ENCODE data around the gene GNL1. TPM values are rescaled to one million over a fixed set of nuclear protein-coding genes. Genes with fewer than 3 reads are reported as not detected.

Gene GNL1
- total and polyA plus RNA-seq, 2 experiments from 2014 or later: 31.4 to 42.5 TPM

DNA sequence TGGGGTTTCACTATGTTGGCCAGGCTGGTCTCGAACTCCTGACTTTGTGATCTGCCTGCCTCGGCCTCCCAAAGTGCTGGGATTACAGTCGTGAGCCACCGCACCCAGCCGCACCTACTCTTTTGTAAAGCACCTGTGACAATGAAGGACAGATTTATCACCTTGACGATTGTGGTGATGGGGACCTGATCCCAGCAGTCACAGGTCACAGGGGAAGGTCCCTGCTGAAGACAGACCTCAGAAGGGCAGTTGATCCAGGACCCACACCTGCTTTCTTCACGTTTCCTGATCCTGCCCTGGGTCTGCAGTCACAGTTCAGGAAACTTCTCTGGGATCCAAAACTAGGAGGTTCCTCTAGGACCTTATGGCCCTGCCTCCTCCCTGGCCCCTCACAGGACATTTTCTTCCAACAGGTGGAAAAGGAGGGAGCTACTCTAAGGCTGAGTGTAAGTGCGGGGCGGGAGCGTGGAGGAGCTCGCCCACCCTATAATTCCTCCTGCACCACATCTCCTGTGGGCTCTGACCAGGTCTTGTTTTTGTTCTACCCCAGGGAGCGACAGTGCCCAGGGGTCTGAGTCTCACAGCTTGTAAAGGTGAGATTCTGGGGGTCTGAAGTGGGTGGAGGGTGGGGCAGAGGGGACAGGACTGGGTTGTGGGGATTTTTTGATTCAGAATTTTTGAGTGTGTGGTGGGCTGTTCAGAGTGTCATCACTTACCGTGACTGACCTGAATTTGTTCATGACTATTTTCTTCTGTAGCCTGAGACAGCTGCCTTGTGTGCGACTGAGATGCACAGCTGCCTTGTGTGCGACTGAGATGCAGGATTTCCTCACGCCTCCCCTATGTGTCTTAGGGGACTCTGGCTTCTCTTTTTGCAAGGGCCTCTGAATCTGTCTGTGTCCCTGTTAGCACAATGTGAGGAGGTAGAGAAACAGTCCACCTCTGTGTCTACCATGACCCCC lies 64.0 kb downstream of the GNL1 start (continued):
- TF ChIP-seq ZNF462 (CRISPR knock-in tag; IDR thresholded peaks at IDR 0.05): no peak
- no peak for TF ChIP-seq ZNF114 (CRISPR knock-in tag; IDR thresholded peaks at IDR 0.05)
- no peak for TF ChIP-seq EZH2 (IDR thresholded peaks at IDR 0.05; ENCODE audit: low read depth, unreplicated experiment)

MicroRNA genes within 50 kb of the gene (microRNA counts, 767-probe panel; counts per million panel counts)
- not detected for microRNA hsa-miR-877-5p

Small RNA genes lying within 50 kb of the gene (microRNA-seq; reads per million reads assigned to microRNA genes)
- gene MIR877: 112 reads per million, percentile 66 among the genes with 10 or more reads in this experiment

Small RNA genes lying within 50 kb of the gene (small RNA-seq; reads per million reads assigned to genes)
- 2.3 reads per million, percentile 84 among the genes with 10 or more reads in this experiment for gene MIR877 (ENCODE audit: low replicate concordance)

Other genes with a start within 250 kb of the GNL1 start
- gene TRIM39, start 229.6 kb downstream of the GNL1 start, total RNA-seq (2014; rRNA removed; shearing (Covaris generic)): 14.6 and 19.2 TPM in 2 replicates
- 5.4 and 5.9 TPM in 2 replicates for gene TRIM39, start 229.6 kb downstream of the GNL1 start, polyA plus RNA-seq (2016; fragmentation: Nextera tagmentation; extraction: Ambion mirVana)
- gene RPP21, start 211.3 kb downstream of the GNL1 start, total RNA-seq (2014; rRNA removed; shearing (Covaris generic)): 63.7 and 79.3 TPM in 2 replicates
- gene RPP21, start 211.3 kb downstream of the GNL1 start, polyA plus RNA-seq (2016; fragmentation: Nextera tagmentation; extraction: Ambion mirVana): 161 and 178 TPM in 2 replicates
- 36.0 and 44.2 TPM in 2 replicates for gene HLA-E, start 67.0 kb downstream of the GNL1 start, total RNA-seq (2014; rRNA removed; shearing (Covaris generic))
- gene HLA-E, start 67.0 kb downstream of the GNL1 start, polyA plus RNA-seq (2016; fragmentation: Nextera tagmentation; extraction: Ambion mirVana): 15.6 and 15.9 TPM in 2 replicates
- 7.5 and 15.2 TPM in 2 replicates for gene PRR3, start 806 bp upstream of the GNL1 start, total RNA-seq (2014; rRNA removed; shearing (Covaris generic))
- 8.2 and 10.9 TPM in 2 replicates for gene PRR3, start 806 bp upstream of the GNL1 start, polyA plus RNA-seq (2016; fragmentation: Nextera tagmentation; extraction: Ambion mirVana)
- gene ABCF1, start 15.0 kb upstream of the GNL1 start, total RNA-seq (2014; rRNA removed; shearing (Covaris generic)): 85.8 and 92.6 TPM in 2 replicates
- gene ABCF1, start 15.0 kb upstream of the GNL1 start, polyA plus RNA-seq (2016; fragmentation: Nextera tagmentation; extraction: Ambion mirVana): 244 and 279 TPM in 2 replicates
- gene PPP1R10, start 60.8 kb upstream of the GNL1 start, total RNA-seq (2014; rRNA removed; shearing (Covaris generic)): 41.0 and 41.3 TPM in 2 replicates
- 41.9 and 42.9 TPM in 2 replicates for gene PPP1R10, start 60.8 kb upstream of the GNL1 start, polyA plus RNA-seq (2016; fragmentation: Nextera tagmentation; extraction: Ambion mirVana)
- 49.1 and 49.2 TPM in 2 replicates for gene MRPS18B, start 61.4 kb upstream of the GNL1 start, total RNA-seq (2014; rRNA removed; shearing (Covaris generic))
- 73.6 and 78.8 TPM in 2 replicates for gene MRPS18B, start 61.4 kb upstream of the GNL1 start, polyA plus RNA-seq (2016; fragmentation: Nextera tagmentation; extraction: Ambion mirVana)
- 8.9 and 12.8 TPM in 2 replicates for gene ATAT1, start 70.4 kb upstream of the GNL1 start, total RNA-seq (2014; rRNA removed; shearing (Covaris generic))
- 20.6 and 23.0 TPM in 2 replicates for gene ATAT1, start 70.4 kb upstream of the GNL1 start, polyA plus RNA-seq (2016; fragmentation: Nextera tagmentation; extraction: Ambion mirVana)
- 4.7 and 12.5 TPM in 2 replicates for gene C6orf136, start 90.6 kb upstream of the GNL1 start, total RNA-seq (2014; rRNA removed; shearing (Covaris generic))
- 24.5 and 27.5 TPM in 2 replicates for gene C6orf136, start 90.6 kb upstream of the GNL1 start, polyA plus RNA-seq (2016; fragmentation: Nextera tagmentation; extraction: Ambion mirVana)
- gene DHX16, start 116.5 kb upstream of the GNL1 start, total RNA-seq (2014; rRNA removed; shearing (Covaris generic)): 30.8 and 31.3 TPM in 2 replicates
- 16.0 and 16.2 TPM in 2 replicates for gene DHX16, start 116.5 kb upstream of the GNL1 start, polyA plus RNA-seq (2016; fragmentation: Nextera tagmentation; extraction: Ambion mirVana)
- 18.2 and 19.2 TPM in 2 replicates for gene PPP1R18, start 130.2 kb upstream of the GNL1 start, total RNA-seq (2014; rRNA removed; shearing (Covaris generic))
- 17.1 and 21.2 TPM in 2 replicates for gene PPP1R18, start 130.2 kb upstream of the GNL1 start, polyA plus RNA-seq (2016; fragmentation: Nextera tagmentation; extraction: Ambion mirVana)
- gene NRM, start 134.5 kb upstream of the GNL1 start, total RNA-seq (2014; rRNA removed; shearing (Covaris generic)): 11.3 and 13.8 TPM in 2 replicates
- gene NRM, start 134.5 kb upstream of the GNL1 start, polyA plus RNA-seq (2016; fragmentation: Nextera tagmentation; extraction: Ambion mirVana): 29.7 and 33.8 TPM in 2 replicates
- gene MDC1, start 160.8 kb upstream of the GNL1 start, total RNA-seq (2014; rRNA removed; shearing (Covaris generic)): 28.9 and 32.7 TPM in 2 replicates
- gene MDC1, start 160.8 kb upstream of the GNL1 start, polyA plus RNA-seq (2016; fragmentation: Nextera tagmentation; extraction: Ambion mirVana): 17.2 and 19.7 TPM in 2 replicates
- gene TUBB, start 163.9 kb upstream of the GNL1 start, total RNA-seq (2014; rRNA removed; shearing (Covaris generic)): 1,591 and 1,704 TPM in 2 replicates
- 1,041 and 1,059 TPM in 2 replicates for gene TUBB, start 163.9 kb upstream of the GNL1 start, polyA plus RNA-seq (2016; fragmentation: Nextera tagmentation; extraction: Ambion mirVana)
- gene FLOT1, start 186.2 kb upstream of the GNL1 start, total RNA-seq (2014; rRNA removed; shearing (Covaris generic)): 70.4 and 94.5 TPM in 2 replicates
- 72.2 and 75.1 TPM in 2 replicates for gene FLOT1, start 186.2 kb upstream of the GNL1 start, polyA plus RNA-seq (2016; fragmentation: Nextera tagmentation; extraction: Ambion mirVana)
- gene IER3, start 188.1 kb upstream of the GNL1 start, total RNA-seq (2014; rRNA removed; shearing (Covaris generic)): 14.1 and 19.9 TPM in 2 replicates
- gene IER3, start 188.1 kb upstream of the GNL1 start, polyA plus RNA-seq (2016; fragmentation: Nextera tagmentation; extraction: Ambion mirVana): 21.2 and 23.3 TPM in 2 replicates